ENCODE measurements around the gene RASSF6.
"Not testable (repeated sequence)": the region's sequence is repeated elsewhere in the genome, so short reads cannot be mapped to it uniquely, and the experiment has no call there.

The RASSF6 gene

DNA sequence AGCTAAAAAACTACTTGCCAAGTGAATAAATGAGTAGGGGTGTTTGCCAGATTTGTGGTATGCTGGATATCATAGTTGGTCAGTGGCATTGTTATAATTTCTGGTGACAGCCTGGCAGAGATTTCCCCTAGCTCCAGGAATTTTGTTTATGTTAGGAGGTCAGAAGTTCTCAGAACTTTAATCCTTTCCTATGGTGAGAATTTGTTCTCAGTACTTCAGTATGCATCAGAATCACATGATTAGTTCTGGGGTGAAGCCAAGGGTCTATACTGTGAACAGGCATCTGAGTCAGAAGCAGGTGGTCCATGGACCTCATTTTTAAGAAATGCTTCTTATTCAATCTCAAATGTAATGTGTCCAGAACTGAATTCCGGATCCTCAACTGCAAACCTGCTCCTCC, 10.5 kb downstream of the RASSF6 start:
- DNase-seq, result no peak

GRCh38 chr4:73608689-73609594, 11.3 kb downstream of the RASSF6 start:
- no peak for DNase-seq

GRCh38 chr4:73607375-73608033, 12.7 kb downstream of the RASSF6 start:
- no peak for DNase-seq

DNA sequence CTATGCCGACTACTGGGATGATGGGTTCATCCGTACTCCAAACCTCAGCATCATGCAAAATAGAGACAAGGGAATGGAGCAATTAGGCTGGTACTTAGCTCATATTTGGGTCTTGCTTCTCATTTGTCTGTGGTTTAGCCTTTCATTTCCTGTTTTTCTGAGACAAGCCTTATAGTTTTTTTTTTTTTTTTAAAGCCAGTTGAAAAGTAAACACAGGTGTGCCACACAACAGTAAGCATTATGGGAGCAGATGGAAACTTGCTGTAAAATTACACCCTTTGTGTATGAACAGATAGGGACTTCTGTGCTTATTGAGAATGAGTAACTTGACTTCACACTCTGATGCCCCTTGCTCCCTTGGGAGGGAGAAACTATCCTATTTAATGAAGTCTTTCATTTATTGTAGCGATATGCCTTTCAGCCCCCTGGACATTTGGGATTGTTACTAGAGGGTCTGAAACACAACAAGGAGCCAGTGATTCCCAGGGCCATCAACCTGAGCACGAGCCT, 13.7 kb downstream of the RASSF6 start:
- DNase-seq, result no peak

- DNase-seq, result no peak
Measured at GRCh38 chr4:73603854-73604584, 16.2 kb downstream of the RASSF6 start.

GRCh38 chr4:73603271-73603710, 16.9 kb downstream of the RASSF6 start:
- no peak for DNase-seq

- DNase-seq, result no peak
Measured at GRCh38 chr4:73600954-73601353, 19.3 kb downstream of the RASSF6 start.

DNA sequence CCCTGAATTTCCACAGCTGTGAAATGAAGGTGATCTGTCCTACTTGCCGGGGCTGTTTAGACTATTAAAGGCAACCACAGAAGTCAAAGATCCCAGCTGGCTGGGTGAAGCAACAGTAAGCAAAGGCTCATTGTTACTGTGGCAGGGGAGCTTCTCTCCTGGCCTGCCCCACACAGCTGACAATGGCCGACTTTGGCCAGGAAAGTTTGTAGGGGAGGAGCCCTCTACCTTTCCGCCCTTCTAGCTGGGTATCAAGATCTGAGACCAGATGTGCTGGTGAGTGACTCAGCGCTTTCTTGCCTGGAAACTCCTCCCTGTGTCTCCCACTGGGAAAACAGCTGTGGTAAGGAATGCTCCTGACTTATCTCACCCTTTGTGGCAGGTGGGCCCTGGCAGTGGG, 21.1 kb downstream of the RASSF6 start:
- no peak for DNase-seq

DNA sequence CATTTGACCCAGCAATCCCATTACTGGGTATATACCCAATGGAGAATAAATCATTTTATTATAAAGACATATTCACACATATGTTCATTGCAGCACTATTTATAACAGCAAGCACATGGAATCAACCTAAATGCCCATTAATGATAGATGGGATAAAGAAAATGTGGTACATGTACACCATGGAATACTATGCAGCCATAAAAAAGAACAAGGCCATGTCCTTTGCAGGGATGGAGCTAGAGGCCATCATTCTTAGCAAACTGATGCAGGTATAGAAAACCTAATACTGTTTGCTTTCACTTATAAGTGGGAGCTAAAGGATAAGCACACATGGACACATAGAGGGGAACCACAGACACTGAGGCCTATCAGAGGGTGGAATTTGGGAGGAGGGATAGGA, 22.6 kb downstream of the RASSF6 start:
- no peak for DNase-seq

- not testable (repeated sequence) for DNase-seq
Measured at GRCh38 chr4:73597183-73597582, 23.1 kb downstream of the RASSF6 start.

DNA sequence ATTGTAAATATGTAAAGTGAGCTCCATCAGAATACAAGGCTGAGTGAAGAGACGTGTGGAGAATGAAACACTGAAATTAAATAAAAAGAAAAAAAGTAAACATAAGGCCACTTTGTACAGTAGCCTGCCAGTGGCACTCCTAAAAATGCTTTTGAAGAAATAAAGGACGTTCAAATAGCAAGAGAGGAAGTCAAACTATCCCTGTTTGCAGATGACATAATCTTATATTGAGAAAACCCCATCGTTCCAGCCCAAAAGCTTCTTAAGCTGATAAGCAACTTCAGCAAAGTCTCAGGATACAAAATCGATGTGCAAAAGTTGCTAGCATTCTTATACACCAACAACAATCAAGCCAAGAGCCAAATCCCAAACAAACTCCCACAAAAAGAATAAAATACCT, 24.2 kb downstream of the RASSF6 start:
- DNase-seq, result no peak

- no peak for DNase-seq
Measured at GRCh38 chr4:73593631-73594241, 26.5 kb downstream of the RASSF6 start.

DNA sequence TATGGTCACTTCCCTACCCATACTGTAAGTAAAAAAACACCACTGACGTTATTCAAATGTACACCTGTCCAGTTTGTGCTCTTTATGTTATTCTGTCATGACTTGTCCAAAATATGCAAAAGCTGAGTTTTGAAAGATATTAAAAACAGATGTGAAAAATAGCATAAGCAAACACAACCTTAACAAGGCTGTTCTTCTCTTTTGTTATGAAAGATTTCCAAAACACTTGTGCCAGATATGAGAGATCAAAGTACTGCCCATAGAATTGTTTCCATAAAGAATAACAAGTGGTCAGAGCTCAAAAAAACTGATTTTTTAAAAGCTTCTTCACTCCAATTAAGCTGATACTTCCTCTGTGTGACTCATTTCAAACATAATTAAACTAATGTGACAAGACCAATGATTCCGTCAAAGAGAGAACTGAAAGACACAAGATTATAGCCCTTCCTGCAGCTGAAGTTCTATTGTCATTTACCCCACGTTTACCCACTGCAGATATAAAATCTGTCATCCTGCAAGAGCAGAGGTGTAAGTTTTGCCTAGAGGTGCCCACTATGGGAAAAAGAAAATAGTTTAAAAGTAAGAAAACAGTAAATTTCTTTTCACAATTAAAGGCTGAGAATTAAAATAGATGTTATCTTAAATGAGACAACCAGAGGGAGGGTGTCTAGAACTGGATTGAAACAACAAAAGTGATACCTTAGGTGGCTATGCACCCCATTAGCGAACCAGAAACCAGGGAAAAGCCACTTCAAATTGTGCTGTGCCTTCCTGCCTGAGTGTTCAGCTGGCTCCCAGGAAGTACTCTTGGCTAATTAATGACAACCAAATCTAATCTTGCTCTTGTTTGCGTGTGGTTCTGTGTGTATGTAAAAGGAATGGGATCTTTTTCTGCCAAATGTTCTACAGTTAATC, 30.1 kb downstream of the RASSF6 start:
- no peak for DNase-seq

GRCh38 chr4:73589261-73589847, 30.9 kb downstream of the RASSF6 start:
- DNase-seq, result no peak

GRCh38 chr4:73588613-73589012, 31.6 kb downstream of the RASSF6 start:
- no peak for DNase-seq

- no peak for DNase-seq
Measured at GRCh38 chr4:73586666-73587065, 33.6 kb downstream of the RASSF6 start.

GRCh38 chr4:73586040-73586439, 34.2 kb downstream of the RASSF6 start:
- DNase-seq, result no peak

GRCh38 chr4:73585345-73585744, 34.9 kb downstream of the RASSF6 start:
- DNase-seq, result no peak

- DNase-seq, result no peak
Measured at GRCh38 chr4:73583666-73584065, 36.6 kb downstream of the RASSF6 start.

DNA sequence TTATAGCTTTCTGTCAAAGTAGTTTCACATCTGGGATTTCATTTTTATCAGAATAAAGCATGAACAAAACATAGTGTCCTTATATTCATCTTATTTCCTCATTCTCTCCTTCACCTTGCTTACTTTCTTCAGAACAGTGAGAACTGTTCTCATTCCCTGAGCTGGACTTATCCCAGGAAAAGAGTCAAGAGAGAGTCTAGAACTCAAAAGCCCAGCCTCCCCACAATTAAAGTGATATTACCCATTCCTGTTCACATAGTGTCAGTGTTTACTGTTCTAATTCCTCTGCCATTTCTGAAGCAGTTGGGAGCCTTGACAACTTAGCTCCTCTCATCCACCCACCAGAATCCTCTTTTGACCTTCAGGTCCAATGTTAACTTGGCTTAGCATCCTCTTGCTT, 42.9 kb downstream of the RASSF6 start:
- no peak for DNase-seq

- DNase-seq, result no peak
Measured at GRCh38 chr4:73576381-73576780, 43.9 kb downstream of the RASSF6 start.
